Measurements from ENCODE around the gene WFIKKN1.

The WFIKKN1 gene

GRCh38 chr16:582614-583331 lies 48.0 kb upstream of the WFIKKN1 start:
- ChIA-PET POLR2A (no interaction called here), CTCF (interaction anchor here (0.7 kb wide), 1 partner anchor 476 kb away, joined by 3 read pairs; no protein-coding TSS in a partner anchor)
- H3K36me3 ChIP-seq (ENCODE audit: control insufficient read depth in 2 of 2, insufficient read depth in 1 of 2, low read length in 2 of 2) = peaks cover 0 to 22% of the 10 kb centered on the region in 2 experiments; a peak in 1 of 3 replicates
- peak; percentile 68 for TF ChIP-seq ZNF341 (tag by site-specific recombination; IDR thresholded peaks at IDR 0.05; ENCODE audit: low read depth)
- TF ChIP-seq HIC1 (tag by site-specific recombination; IDR thresholded peaks at IDR 0.05) = peak; percentile 71
- no peak for TF ChIP-seq ZNF211 (tag by site-specific recombination; IDR thresholded peaks at IDR 0.05; ENCODE audit: low read depth)
- no peak for TF ChIP-seq ZNF776 (tag by site-specific recombination; IDR thresholded peaks at IDR 0.05; ENCODE audit: borderline replicate concordance)
- TF ChIP-seq ZNF37A (tag by site-specific recombination; IDR thresholded peaks at IDR 0.05) = no peak
- no peak for TF ChIP-seq ZBTB48 (tag by site-specific recombination; IDR thresholded peaks at IDR 0.05)
- TF ChIP-seq ZNF692 (tag by site-specific recombination; IDR thresholded peaks at IDR 0.05) = 0 out of 2 replicates have a peak, but pooled peaks have one; percentile 6
- no peak overlapping the region for H3K4me3 ChIP-seq (ENCODE audit: low read depth, low read length)
- H3K9me3 ChIP-seq (ENCODE audit: control insufficient read depth, insufficient read depth, low read depth, low read length) = no peaks in the 10 kb centered on the region
- no peak overlapping the region for H3K27ac ChIP-seq (ENCODE audit: extremely low read depth, low read depth, low read length)
- 0 out of 2 replicates have a peak, but pooled peaks cover 1% of the 10 kb centered on the region for H3K4me1 ChIP-seq (ENCODE audit: control insufficient read depth, insufficient read depth, low read length)

GRCh38 chr16:583470-583814 lies 47.3 kb upstream of the WFIKKN1 start:
- peaks cover 5% of the 10 kb centered on the region; the same call in 1 of the 2 replicates for H3K4me1 ChIP-seq (ENCODE audit: control insufficient read depth, insufficient read depth, low read length)
- TF ChIP-seq ZFHX2 (tag by site-specific recombination; conservative IDR thresholded peaks at IDR 0.05) (peak; percentile 85), EGR2 (tag by site-specific recombination; IDR thresholded peaks at IDR 0.05; ENCODE audit: low read depth) (peak; percentile 58), ZSCAN30 (tag by site-specific recombination; IDR thresholded peaks at IDR 0.05) (no peak), ZBTB48 (tag by site-specific recombination; IDR thresholded peaks at IDR 0.05) (0 out of 2 replicates have a peak, but pooled peaks have one; percentile 25), SP2 (tag by site-specific recombination; IDR thresholded peaks at IDR 0.05) (peak; percentile 47), ZBTB17 (tag by site-specific recombination; IDR thresholded peaks at IDR 0.05) (no peak)
- POLR2A ChIA-PET = interaction anchor here (0.6 to 1.2 kb wide), 3 partner anchors 11 to 38 kb away, joined by 3 read pairs; no protein-coding TSS in a partner anchor

GRCh38 chr16:583815-584591 lies 46.8 kb upstream of the WFIKKN1 start:
- POLR2A ChIA-PET = interaction anchor here (0.6 to 1.2 kb wide), 3 partner anchors 12 to 38 kb away, joined by 3 read pairs; no protein-coding TSS in a partner anchor
- H3K36me3 ChIP-seq (ENCODE audit: control insufficient read depth in 2 of 2, insufficient read depth in 1 of 2, low read length in 2 of 2) = peaks cover 0 to 22% of the 10 kb centered on the region in 2 experiments; a peak in 1 of 3 replicates
- CTCF ChIA-PET = interaction anchor here (0.6 to 0.7 kb wide), 3 partner anchors 17 to 138 kb away, joined by 3 read pairs; no protein-coding TSS in a partner anchor
- peaks cover 5% of the 10 kb centered on the region; the same call in 1 of the 2 replicates for H3K4me1 ChIP-seq (ENCODE audit: control insufficient read depth, insufficient read depth, low read length)
- H3K4me3 ChIP-seq (ENCODE audit: low read depth, low read length) = no peak overlapping the region
- H3K27ac ChIP-seq (ENCODE audit: extremely low read depth, low read depth, low read length) = no peak overlapping the region
- H3K9me3 ChIP-seq (ENCODE audit: control insufficient read depth, insufficient read depth, low read depth, low read length) = no peaks in the 10 kb centered on the region
- TF ChIP-seq ZNF48 (tag by site-specific recombination; IDR thresholded peaks at IDR 0.05) (no peak), MYNN (tag by site-specific recombination; IDR thresholded peaks at IDR 0.05; ENCODE audit: borderline replicate concordance) (no peak), ZEB2 (tag by site-specific recombination; IDR thresholded peaks at IDR 0.05) (peak; percentile 40; the same call in 1 of the 2 replicates), HOXC10 (CRISPR knock-in tag; IDR thresholded peaks at IDR 0.05) (no peak), ZBTB7A (tag by site-specific recombination; IDR thresholded peaks at IDR 0.05; ENCODE audit: low read depth) (peak; percentile 67), ZNF133 (tag by site-specific recombination; IDR thresholded peaks at IDR 0.05) (no peak), ZNF692 (tag by site-specific recombination; IDR thresholded peaks at IDR 0.05) (peak; percentile 95), ZNF221 (tag by site-specific recombination; IDR thresholded peaks at IDR 0.05; ENCODE audit: borderline replicate concordance) (no peak), ZNF121 (tag by site-specific recombination; IDR thresholded peaks at IDR 0.05) (0 out of 2 replicates have a peak, but pooled peaks have one; percentile 24), ZNF423 (tag by site-specific recombination; IDR thresholded peaks at IDR 0.05) (peak; percentile 77; the same call in 1 of the 2 replicates), ZNF600 (tag by site-specific recombination; IDR thresholded peaks at IDR 0.05) (peak; percentile 98), ZNF362 (tag by site-specific recombination; IDR thresholded peaks at IDR 0.05) (no peak)

More at GRCh38 chr16:583470-583814, 47.3 kb upstream of the WFIKKN1 start:
- H3K27ac ChIP-seq (ENCODE audit: extremely low read depth, low read depth, low read length) = no peak overlapping the region
- CTCF ChIA-PET = no interaction called here
- peaks cover 0 to 22% of the 10 kb centered on the region in 2 experiments; a peak in 1 of 3 replicates for H3K36me3 ChIP-seq (ENCODE audit: control insufficient read depth in 2 of 2, insufficient read depth in 1 of 2, low read length in 2 of 2)
- no peak overlapping the region for H3K4me3 ChIP-seq (ENCODE audit: low read depth, low read length)
- no peaks in the 10 kb centered on the region for H3K9me3 ChIP-seq (ENCODE audit: control insufficient read depth, insufficient read depth, low read depth, low read length)

All from HEK293 (cell line).